GM18520 (cell line): ENCODE measurements around the gene DNM3.

Source experiments
- ATAC-seq: cut with Tn5 transposase; IDR thresholded peaks from one replicate; pipeline ENCODE4 v1.9.1; 2021; ENCODE audit not compliant: unreplicated experiment

Gene DNM3

DNA sequence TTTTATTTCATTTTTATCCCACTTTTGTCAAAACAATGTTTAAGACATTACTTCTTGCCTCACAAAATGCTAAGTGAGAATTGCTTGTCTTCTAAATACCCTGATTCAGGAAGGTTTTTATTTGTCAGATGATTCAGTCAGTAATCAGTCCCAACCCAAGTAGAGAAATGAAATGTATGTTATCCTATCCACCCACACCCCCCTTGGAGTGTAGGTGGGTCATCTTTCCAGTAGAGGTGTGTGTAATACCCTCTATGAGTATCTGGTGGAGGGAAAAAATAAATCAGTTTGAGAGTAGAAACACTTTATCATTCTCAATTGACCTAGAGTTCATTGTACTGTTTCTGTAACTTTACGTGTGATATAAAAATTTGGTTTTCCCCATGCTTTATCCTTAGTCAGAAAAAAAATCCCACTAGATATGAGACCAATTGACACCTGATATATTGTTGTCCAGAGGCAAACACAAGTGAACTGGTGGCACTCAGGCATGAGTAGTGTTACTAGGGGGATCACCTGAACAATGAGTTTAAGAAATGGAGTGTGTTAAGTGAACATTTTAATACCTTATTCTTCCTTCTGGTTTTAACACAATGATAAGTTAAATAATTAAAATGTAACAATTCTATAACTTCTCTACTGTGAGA is 425.4 kb downstream of the DNM3 start:
- no peak for ATAC-seq

DNA sequence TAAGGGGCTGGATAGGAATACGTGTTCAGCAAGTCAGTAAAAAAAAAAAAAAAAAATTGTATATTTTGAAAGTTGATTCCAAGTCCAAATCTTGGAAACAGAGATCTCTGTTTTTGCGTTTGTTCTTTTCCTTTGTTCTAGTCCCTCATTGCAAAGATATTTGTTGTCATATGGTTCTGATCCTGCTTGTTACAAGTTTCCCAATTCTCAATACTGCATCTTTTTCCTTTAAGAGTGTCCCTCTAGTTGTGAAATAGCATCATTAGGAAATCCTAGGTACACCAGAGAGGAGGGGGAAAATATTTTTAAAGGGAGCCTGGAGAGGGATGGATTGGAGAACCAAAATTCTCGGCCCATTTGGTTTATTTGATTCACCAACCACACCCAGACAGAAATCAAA is 426.9 kb downstream of the DNM3 start:
- ATAC-seq, result no peak

DNA sequence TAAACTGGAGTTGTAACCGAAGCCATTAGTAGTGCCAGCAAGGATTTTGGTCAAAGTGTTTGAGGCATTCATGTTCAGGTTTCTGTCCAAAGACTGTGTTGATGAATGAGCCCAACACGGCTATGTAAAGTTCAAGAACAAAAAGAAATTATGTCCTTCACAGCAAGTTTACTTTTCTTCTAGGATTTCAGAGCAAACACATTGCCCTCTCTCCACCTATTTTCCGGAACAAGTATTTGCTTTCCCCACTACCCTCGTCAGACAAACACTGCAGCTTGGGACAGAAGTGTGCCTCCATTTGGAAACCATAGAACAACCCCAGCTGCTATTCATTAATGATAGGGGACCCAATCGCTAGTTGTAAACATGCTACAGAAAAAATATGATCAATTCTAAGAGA is 427.8 kb downstream of the DNM3 start:
- no peak for ATAC-seq

DNA sequence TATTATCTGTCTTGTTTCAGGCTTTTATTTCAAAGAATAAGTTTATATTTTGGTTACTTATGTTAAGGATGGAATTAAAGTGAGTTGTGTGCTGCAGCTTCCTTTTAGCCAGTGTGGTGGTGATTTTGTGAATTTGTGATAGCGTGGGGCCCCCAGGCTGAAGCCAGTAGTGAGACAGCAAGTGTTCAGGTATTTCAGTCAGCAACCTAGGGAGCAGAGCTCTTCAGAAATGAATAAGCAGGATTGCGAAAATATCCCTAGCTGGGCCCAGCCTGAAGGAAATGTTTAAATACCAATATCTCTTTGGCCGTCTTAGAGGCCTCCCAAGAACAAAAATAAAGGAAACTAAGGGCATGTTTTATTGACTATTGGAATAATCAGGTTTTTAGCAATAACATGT is 428.3 kb downstream of the DNM3 start:
- ATAC-seq, result no peak

DNA sequence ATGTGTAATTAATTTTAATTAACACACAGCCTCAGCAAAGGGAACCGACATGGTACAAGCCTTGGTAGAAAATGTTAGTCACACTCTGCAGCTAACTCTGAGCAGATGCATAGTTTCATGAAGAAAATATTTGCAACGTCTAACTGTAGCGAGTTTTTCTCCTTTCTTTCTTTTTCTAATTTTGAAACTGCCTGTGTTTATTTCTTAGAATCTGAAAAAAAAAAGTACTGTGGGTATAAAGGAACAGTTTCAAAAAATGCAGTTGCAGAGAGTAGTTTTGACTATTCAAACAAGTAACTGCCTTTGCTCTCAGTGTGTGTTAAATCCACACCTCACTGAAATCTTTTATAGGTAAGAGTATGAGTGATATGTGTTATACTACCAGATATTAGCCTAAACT is 429.3 kb downstream of the DNM3 start:
- no peak for ATAC-seq

DNA sequence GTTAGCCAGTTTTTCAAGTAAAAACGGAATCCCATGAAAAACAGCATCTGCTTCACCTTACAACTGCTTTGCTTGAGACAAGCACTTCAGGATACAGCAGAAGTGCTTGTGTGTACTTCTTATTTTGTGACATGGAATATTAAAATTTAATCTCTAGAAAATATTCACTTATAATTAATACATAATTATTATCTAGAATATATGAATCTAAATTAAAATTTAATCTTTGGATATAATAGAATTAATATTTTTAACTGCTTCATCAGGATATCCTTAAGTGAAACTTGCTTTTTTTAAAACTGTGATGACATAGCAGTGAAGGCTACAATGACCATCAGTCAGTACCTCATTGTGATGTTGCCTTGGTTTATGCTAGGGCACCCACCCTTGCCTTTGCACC is 430.8 kb downstream of the DNM3 start:
- ATAC-seq, result no peak

DNA sequence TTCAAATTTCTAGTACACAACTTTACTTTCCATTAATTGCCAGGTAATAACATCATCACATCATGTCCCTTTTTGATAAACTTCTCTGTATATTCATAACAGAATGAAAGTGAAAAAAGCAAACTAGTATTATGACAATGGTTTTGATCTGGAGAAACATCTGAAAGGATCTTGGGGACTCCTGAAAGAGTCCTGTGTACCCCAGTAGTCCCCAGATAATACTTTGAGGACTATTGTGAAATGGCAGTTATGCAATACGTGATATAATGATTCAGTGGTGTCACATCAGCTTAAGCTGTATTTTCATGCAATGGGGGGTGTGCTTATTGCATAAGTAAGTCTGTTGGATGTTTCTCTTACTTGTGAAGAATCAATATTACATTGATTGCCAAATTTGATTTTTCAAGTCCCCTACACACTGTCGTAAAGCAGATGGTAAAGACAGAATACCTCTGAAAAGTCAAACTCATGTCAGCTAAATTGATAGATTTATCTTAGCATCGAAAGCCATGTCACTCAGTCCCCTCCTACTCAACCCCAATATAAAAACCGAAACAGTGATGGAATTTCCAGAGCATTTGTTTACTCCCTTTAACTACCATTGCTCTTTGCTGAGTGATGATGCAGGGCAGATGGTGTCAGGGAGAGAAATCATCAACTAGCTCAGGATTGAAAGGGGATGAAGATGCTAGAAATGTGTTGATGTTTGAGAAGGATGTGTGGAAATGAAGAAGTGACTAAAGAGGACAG is 432.5 kb downstream of the DNM3 start:
- no peak for ATAC-seq

DNA sequence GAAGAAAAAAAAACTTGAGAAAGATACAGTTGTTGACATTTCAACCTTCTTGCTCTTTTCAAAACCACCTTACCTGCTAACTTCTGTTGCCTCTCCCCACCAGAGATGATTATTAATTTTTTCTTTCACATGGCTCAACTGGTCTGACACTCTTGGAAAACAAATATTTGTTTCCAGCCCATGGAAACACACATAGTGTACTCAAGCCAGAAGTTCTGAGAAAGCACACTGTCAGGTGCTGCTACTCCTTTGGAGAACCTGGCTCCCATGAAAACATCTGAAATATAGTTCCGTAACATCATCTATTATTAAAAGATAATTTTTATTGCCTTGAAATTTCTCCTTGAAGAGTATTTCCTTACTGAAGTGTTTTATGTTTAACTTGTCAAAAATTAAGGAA is 434.2 kb downstream of the DNM3 start:
- no peak for ATAC-seq

DNA sequence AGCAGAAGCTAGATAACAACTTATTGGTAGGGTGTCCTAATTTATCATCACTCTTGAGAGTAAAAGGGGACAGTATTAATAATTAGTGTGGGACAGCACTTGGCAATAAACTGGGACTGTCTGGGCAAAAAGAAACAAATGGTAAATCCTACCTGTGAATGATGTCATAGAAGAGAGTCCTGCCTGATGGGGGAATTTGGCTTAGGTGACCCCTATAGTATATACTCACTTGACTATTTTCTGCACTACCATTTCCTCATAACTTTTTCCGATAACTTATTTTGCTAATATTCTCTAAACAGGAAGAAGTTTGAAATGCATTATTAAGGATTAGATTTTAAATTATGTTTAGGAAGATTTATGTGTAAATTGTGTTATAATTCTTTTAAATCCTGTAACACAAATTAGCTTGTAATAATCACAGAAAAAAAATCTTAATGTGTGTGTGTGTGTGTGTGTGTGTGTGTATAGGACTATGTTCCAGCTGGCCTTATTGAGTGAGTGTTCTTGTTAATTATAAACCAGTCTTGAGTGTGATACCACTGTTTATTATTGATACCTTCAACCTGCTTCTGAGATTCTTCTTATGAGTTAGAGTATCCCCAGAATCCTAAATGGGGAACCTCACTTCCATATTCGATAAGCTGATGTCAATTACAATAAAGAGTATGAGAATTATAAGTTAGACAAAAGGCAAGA is 435.0 kb downstream of the DNM3 start:
- ATAC-seq, result no peak

DNA sequence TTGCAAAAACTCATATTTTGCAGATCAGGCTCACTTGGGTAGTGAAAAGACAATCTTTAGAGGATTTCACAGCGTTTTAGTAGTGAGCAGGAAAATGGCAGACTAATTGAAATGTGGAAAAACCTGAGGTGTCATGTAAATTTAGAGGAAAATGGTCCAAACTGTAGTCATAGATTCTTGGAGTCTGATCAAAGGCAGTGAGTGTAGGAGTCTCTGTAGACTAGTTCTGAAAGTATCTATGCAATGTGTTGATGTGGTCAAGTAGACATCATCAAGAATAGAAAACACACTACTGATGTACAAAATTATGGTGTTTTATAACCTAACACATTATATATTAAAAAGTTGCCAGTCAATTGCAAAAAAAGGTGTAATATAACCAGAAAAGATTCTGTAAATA is 436.0 kb downstream of the DNM3 start:
- no peak for ATAC-seq

DNA sequence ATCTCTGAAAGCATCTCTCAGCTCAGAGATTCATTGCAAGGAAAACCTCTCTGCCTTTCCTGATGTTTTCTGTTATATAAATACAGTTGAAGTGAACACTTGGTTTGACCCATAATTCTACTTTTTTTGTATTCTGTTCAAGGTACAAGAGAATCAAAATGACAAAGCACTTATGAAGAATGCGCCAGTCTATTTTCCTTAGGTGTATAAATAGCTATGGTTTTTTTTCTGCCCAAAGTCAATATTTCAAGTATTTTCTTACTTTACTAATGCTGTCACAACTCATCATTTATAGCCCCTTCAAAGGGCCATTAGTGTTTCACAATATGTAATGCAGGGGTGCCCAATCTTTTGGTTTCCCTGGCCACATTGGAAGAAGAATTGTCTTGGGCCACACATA is 436.7 kb downstream of the DNM3 start:
- ATAC-seq, result no peak

DNA sequence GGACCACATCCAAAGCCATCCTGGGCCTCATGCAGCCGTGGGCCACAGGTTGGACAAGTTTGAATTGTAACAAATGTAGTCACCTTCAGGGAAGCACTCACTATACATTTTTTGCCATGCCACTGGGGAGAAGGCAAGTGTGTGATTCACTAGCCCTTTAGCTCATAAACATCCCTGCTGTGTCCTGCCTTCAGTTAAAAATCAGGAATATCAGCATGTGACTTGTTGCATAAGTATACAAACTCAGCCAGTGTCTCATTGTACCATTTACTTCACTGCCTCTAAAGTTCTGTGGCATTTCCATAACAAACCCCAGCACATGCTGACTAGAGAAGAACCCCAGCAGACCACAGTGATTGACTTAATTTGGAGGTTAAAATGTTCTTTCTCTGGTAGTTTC is 437.2 kb downstream of the DNM3 start:
- no peak for ATAC-seq

DNA sequence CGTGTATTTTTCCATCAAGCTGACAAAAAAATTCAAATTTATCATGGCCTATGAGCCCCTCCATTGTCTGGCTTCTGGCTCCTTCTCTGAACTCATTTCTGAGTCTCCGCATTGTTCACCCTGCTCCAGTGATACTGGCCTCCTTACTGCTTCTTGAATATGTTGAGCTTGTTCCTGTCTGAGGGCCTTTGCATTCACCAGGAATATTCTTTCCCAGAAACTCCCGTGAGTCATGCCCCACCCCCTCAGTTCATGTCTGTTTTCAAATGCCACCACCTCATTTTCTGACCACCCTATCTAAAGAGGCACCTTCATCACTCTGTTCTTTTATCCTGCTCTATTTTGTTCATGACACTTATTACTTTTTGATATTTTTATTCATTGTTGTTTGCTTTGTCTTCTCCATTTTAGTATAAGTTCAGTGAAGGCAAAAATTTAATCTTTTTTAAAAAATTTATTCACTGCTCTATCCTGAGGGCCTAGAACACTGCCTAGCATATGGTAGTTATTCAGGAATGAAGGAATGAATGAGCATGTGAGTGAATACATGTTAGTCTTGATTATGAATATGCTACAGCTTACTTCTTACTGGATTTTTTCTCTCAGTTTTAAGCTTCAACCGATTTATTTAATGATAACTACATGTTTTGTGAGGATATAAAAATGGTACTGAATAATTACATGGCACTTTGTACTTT is 438.8 kb downstream of the DNM3 start:
- no peak for ATAC-seq

DNA sequence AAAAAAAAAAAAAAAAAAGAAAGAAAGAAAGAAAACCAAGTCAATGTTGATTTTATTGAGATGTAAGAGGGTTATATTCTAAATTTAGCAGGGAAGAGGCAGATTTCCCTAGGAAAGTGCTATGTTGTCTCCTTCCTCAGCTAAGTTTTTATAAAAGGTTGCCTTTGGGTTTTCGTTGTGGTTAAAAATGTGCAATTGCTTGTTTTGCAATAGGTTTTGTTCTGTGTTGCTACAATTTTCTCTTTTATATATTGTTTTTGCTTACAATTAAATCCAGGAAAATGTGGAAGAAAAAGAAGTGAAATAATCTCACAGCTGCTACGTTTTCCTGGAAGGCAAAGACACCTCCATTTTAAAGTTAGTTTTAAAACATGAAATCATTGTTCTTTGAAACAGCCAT is 442.5 kb downstream of the DNM3 start:
- no peak for ATAC-seq

DNA sequence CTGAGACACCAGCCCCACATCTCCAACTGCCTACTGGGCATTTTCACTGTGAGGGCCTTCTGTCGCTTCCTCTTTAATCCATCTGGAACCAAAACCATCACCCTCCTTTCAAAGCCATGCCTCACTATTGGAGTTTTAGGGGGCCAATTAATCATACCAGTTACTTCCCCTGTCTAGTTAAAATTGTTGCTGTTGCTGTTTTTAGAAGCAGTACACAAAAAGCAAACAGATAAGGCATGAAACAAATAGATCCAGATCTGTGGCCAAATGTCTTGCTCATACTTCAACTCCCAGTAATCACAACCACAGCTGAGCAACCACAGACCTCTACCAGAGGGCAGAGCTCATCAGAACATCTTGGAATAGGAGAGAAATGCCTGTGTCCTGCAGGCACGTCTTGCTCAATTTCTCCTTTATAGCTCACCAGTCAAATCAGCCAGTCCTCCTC is 445.4 kb downstream of the DNM3 start:
- no peak for ATAC-seq

DNA sequence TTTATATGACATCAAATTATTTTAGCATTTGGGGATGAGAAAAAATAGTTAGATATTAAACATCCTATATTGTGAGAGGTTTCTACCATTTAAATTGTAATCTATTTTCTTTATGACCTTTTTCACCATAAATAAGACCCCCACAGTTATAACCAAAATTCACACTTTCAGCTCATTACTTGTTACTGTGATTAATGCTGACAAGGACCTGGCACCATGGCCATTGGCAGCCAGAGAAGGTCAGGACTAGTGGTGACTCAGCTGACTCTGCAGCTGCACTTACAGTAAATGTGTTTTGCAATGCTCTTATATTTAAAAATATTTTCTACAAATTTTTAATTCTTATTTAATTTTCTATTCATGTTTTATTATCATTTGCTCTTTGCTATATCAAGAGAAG is 445.9 kb downstream of the DNM3 start:
- ATAC-seq, result no peak

DNA sequence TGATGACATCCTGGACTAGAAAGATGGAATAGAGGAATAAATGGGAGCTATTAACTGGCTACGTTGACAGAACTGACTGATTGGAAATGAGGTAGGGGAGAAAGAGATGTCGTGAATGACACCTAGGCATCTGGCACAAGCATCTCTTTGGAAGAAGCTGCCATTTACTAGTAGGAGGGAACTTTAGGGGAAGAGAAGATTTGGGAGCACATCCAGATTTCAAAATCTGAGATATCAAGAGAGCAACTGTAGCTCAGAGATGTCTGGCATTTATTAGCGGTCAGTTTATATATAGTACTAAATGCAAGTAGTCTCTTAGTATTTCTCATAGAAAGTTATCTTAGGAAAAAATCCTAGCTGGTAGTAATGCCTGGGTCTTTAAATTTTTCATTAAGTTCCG is 447.3 kb downstream of the DNM3 start:
- no peak for ATAC-seq

DNA sequence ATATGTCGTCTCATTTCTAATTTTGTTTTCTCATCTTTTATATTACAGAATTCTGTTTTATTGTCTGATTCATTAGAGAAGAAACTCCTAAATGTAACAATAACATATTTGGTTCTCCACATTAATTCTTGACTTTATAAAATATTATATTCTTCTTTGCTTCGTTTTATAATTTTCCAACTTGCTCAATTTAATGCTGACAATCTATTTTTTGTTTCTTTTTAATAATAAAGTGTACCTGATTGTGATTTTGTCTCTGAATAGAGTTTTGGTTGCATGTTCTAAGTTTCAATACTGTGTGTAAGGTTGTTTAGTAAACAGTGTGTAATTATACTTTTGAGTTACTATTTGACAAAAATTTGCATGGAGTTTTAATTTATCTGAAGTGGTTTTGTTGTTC is 448.1 kb downstream of the DNM3 start:
- no peak for ATAC-seq

DNA sequence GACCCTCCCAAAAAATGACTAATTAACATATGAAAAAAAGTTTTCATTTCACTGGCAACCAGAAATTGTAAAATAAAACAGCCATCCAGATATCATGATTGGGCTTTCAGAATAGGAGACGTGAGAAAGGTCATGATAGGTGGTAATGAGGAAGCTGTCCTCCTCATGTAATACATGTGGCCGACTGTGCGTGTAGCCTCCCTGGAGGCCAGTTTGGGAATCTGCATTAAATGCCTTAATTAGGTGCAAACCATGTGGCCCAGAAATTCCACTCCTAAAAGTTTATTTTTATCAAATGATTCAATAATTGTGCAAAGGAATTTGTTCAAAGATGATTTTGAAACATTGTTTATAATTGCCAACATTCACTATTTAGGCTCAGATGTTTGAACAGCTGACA is 451.5 kb downstream of the DNM3 start:
- no peak for ATAC-seq

DNA sequence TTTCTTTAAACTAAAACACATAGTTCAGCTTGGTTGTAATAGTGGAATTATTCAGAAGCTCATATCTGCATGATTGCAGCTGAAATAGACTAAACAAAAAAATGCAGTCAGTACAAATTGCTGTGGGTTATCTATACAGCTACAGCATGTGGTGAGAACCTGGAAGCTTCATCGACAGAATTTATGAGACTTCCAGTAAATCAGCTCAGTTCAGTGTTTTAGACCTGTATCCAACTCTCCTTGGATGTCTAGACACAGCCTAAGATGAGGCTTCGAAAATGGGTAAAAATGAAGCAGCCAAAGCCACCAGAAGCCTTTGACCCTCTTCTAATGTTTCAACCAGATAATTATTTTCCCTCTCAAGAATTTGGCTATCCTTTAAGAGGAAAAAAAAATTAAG is 452.1 kb downstream of the DNM3 start:
- no peak for ATAC-seq

DNA sequence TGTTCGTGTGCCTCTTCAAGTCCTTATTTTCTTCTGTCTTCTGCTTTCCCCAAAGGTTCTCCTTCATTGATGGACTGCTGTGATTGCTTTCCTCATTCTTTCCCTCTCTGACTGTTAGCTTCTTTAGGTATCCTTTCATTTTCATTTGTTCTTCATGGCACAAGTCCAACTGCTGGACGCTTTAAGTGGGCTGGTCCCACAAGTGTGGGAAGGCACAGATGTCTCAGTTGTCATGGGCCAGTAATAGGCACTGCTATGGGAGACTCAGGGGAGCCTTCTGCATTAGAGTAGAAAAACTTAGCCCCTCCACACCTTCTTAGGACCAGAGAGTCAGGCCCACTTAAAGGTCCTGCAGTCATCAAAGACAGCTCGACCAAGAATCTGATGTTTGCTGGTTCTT is 456.8 kb downstream of the DNM3 start:
- ATAC-seq, result no peak

DNA sequence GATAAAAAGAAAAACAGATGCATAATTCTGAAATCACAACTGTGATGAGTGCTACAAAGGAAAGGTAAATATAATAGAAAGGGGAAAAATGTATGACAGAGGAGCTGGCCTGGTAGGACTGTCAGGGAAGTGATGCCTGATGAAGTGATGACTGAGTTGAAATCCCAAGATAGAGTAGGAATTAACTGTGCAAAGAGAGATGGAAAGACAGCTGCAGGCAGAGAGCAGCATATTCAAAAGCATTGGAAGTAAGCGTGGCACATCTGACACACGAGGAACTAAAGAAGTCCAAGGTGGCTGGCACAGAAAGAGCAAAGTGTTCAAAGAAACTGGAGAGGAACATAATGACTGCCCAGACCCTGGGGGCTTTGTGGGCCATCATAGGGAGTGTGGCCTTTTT is 457.6 kb downstream of the DNM3 start:
- ATAC-seq, result no peak
